Skin epidermis (tissue), 12 donors: ENCODE measurements around the gene RBCK1.
"Not testable (repeated sequence)": the region's sequence is repeated elsewhere in the genome, so short reads cannot be mapped to it uniquely, and the experiment has no call there.

Source experiments
- H3K27ac ChIP-seq, 21 experiments: fragments of 200-600 bp; sonication (generic) in 11 of 21; one replicate each; pipeline ENCODE4 v1.5.0; 2020; ENCODE audit warnings: mild to moderate bottlenecking in 3 of 21, inconsistent platforms in 2 of 21, moderate library complexity in 2 of 21
- H3K4me3 ChIP-seq, 7 experiments: fragments of 200-600 bp; sonication (generic) in 2 of 7; one replicate each; pipeline ENCODE4 v1.5.0; 2020; ENCODE audit warnings: inconsistent platforms in 2 of 7, mild to moderate bottlenecking in 2 of 7, moderate library complexity in 1 of 7

The RBCK1 gene

DNA sequence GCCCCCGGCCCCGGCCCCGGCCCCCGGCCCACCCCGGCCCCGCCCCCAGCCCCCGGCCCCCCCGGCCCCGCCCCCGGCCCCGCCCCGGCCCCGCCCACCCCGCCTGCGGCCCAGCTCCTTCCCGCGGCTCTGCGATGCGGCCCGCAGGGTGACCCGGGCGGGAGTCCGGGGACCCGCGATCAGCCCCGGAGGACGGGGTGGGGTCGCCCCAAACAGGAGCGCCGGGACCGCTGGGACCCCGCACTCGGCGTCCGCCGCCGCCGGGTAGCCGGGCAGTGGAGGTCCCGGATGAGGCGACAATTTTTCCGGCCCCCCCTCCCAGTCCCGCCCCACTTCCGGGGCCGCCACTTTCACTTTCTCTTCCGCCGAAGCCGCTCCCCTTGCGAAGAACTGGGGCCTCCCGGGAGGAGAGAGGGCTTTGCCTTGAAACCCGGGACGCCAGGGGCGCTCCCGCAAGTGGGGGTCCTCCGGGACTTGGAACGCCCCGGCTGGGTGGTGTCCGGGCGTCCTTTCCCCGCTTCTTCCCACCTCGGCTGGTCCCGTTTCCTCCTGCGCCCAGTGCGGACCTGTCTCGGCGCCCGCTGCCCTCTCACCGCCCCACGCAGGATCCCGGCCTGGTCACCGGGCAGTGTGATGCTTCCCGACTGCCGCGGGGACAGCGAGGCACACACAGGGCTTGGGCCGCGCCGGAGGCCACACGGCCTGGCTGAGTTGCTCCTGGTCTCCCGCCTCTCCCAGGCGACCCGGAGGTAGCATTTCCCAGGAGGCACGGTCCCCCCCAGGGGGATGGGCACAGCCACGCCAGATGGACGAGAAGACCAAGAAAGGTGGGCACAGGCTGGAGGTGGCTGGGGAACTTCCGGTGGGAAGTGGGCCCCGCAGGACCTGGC lies at the start of gene RBCK1:
TSS of gene RBCK1 (plus strand) at position 347 of the 890 bp plus-strand sequence. CDS start at position 806, 459 bp downstream.
- peak within 1 kb of the TSS; percentile 53 to 99 (median 96) for H3K27ac ChIP-seq
- peak within 1 kb of the TSS; percentile 73 to 99 (median 96) for H3K4me3 ChIP-seq

DNA sequence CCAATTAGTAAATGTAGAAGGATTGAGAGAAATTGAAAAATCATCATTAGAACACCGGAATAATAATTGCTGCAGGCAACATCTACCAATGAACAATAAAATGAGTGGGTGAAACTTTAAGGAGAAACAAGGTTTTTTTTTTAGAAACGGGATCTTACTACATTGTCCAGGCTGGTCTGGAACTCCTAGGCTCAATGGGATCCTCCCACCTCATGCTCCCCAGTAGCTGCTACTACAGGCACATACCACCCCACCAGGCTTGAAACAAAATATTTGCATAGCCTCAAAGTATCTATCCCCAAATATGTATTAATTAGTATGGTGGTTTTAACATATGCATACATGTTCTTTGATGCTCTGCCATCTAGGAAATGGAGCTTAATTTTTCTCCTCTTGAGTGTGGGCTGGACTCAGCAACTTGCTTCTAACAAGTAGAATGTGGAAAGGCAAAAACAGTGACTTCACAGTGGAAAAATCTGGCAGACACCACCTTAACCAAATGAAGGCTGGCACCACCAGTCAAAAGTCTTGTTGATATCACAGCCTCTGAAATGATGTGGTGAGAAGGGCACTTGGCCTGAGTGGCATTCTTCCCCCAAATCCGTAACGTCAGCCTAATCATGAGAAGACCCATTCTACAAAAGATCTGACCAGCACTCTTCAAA lies 49.1 kb upstream of the RBCK1 start:
- Histone ChIP-seq H3K27ac (peak overlapping the region in 2 of 21 experiments; percentile 7 to 14), H3K4me3 (no peak overlapping the region)

DNA sequence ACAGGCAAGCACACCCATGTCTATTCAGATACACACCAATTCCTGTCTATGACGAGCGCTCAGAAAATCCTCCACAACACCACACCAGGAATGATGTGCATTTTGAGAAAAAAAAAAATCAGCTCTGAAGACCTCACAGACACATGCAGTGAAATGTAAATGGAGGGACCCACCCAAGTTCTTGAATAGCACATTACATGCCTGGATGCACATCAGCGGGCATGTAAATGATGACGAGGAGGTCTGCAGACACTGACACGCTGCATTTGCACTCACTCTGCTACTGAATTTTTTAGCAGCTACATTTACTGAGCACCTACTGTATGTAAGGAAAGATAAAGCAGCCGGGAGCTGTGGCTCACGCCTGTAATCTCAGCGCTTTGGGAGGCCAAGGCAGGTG lies 46.5 kb upstream of the RBCK1 start:
- no peak overlapping the region for H3K4me3 ChIP-seq
- H3K27ac ChIP-seq: peak overlapping the region in 1 of 21 experiments; percentile 11

DNA sequence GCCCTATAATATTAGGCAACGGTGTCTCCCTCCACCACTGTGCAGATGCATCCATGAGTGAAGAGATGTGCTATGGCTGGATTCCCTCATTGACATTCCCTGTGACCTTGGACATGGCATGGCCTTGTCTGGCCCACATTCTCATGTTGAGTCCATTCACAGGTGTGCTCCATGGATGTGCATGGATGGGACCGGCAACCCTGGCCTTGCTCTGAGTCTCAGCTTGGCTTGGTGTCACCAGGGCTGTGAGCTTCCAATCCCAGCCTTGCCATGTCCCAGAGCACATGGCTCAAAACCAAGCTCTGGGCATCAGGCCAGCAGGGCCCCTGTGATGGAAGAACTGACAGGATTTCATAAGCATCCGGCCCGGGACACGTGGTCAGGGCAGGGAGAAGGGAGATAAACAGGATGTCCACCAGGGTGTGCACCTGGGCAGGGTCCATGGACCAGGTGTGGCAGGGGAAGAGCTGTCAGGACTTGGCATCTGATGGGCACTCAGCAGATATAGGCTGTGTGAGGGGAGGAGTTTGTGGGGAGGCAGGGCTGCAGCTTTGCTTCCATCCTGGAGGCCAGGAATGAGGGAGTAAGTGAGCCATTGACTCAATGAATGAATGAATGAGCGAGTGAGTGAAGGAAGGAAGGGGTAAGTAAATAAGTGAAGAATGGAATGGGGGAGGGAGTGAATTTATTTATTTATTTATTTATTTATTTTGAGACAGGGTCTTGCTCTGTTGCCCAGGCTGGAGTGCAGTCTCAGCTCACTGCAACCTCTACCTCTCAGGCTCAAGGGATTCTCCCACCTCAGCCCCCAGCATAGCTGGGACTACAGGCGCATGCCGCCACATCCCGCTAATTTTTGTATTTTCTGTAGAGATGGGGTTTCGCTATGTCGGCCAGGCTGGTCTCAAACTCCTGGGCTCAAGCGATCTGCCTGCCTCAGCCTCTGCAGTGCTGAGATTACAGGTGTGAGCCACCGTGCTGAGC lies 45.5 kb upstream of the RBCK1 start:
- Histone ChIP-seq H3K27ac (peak overlapping the region in 2 of 21 experiments; percentile 1 to 2), H3K4me3 (no peak overlapping the region)

DNA sequence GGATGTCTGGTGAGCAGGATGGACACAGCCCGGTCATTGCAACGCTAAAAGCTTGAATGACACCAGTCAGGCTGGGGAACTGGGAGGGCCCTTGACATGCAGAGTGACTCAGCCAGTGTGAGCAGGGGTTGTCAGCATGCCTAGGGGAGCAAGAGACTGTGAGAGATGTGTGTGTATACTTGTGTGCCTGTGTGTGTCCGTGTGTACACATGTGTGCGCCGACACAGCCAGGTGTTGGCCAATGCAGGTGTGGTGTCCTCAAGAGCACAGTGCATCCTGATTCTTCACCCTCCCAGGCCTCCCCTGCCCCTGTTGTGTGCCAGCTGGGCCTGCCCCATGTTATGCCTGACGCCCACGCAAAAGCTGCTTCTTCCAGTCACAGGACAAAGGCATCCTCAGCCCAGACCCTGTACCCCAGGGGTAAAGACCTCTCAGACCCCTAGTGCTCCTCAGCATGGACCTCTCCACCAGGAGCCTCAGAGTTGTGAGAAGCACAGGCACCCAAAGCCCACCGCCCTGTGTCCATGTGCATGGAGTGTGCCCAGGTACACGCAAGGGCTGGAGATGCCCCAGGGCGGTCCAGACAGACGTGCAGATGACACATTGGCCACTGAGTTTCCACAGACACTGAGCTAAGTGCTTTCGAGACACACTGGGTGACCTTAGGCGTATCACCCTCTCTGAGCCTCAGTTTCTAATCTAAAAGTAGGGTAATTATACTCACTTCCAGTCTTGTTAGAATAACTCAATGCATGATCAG lies 44.6 kb upstream of the RBCK1 start:
- H3K4me3 ChIP-seq: no peak overlapping the region

DNA sequence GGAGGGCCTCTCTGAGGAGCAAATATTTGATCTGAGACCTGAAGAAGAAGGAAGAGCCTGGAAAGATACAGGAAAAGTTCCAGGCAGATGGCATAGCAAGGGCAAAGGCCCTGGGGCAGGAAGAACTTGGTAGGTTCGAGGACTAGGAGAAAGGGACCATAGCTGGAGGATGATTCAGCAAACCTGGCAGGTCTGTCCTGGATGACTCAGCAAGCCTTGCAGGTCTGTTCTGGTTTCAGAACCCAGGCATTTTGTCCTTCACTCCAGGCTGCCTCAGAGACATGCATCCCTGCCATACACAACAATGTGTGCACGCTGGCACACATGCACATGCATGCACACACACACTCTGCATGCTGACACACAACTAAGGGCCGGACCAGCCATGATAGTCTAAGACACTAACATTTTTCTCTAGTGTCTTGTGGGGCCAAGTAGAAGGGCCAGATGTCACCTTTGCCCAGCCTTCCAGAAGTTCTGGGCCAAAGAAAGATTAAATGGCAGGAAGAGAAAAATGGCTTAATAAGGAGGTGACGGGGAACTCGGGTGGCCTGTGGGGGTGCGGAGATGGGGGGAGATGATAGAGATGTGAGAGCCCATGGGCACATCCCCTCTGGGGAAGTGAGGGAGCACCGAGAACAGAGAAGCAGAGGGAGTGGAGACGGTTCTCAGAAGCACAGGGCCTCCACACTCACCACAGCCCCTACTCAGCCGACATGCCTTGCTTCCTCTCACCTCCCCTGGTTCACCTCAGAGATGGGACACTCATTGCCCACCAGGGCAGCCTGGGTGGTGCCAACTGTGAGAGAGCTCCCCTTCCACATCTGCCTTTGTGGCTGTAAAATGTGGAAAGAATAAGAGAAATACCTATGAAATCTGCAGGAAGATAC lies 42.9 kb upstream of the RBCK1 start:
- Histone ChIP-seq H3K4me3 (no peak overlapping the region), H3K27ac (peak overlapping the region in 8 of 21 experiments; percentile 11 to 69 (median 38))

More for the DNA sequence above, 44.6 kb upstream of the RBCK1 start:
- H3K27ac ChIP-seq: peak overlapping the region in 2 of 21 experiments; percentile 1 to 6

DNA sequence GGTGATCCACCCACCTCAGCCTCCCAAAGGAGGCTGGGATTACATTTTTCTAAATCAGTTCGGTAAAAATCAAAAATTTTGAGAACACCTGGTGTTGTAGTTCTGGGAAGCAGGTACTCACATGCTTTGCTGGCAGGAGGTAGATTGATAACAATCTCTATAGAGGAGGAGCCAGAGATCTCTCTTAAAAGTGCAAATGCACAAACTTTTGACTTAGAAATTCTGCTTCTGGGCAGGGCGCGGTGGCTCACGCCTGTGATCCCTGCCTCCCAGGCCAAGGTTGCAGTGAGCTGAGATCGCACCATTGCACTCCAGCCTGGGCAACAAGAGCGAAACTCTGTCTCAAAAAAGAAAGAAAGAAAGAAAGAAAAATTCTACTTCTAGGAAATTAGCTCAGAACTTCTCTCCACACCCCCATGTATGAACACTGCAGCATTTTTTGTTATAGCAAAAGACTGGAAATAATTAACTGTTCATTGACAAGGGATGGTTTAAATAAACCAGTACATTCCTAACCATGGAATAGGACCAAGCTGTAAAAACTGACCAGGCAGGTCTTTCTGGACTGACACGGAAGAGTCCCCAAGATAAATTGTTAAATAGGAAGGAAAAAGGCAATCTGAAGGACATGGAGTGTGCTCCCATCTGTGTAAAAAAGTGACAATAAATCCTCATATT lies 41.9 kb upstream of the RBCK1 start:
- H3K27ac ChIP-seq: peak overlapping the region in 9 of 21 experiments; percentile 8 to 69 (median 34)
- H3K4me3 ChIP-seq: no peak overlapping the region

DNA sequence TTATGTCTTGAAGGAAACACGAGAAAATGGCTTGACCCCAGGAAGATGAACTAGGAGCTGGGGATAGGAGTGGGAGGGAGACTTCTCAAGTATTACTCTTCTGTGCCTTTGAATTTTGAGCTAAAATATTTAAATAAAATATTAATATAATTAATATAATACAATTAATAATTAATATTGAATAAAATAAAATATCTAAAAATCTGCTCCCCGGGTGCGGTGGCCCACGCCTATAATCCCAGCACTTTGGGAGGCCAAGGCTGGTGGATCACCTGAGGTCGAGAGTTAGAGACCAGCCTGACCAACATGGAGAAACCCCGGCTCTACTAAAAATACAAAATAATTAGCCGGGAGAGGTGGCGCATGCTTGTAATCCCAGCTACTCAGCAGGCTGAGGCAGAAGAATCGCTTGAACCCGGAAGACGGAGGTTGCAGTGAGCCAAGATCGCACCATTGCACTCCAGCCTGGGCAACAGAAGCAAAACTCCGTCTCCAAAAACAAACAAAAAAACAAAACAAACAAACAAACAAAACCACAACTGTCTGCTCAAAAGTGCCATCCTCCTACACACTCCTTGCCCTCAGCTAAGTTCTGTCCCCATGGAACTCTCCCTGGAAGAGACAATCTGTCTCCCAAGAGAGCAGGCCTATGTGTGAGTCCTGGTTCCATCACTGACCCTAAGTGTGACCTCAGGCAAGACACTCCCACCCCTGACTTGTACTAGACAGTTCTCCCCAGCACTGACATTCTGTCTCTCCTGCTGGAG lies 41.2 kb upstream of the RBCK1 start:
- Histone ChIP-seq H3K4me3 (no peak overlapping the region), H3K27ac (peak overlapping the region in 8 of 21 experiments; percentile 8 to 69 (median 25))

DNA sequence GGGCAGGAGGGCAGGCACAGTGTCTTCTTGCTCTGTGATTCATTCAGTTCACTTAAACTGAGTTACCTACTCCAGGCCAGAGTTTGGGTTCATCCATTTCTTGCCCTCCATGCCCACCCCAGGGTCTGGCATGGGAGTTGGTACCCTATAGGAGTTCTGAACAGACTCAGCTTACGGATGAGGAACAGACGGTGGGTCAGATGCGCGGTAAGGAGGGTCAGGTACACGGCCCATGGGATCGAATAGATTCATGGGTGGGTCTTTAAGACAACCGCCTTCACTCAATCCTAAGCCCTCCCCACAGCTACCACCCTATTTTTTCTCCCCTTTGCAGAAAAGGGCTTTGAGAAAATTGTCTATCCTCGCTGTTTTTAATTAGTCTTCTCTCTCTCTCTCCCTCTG lies 40.6 kb upstream of the RBCK1 start:
- Histone ChIP-seq H3K27ac (peak overlapping the region in 1 of 21 experiments; percentile 31), H3K4me3 (no peak overlapping the region)

DNA sequence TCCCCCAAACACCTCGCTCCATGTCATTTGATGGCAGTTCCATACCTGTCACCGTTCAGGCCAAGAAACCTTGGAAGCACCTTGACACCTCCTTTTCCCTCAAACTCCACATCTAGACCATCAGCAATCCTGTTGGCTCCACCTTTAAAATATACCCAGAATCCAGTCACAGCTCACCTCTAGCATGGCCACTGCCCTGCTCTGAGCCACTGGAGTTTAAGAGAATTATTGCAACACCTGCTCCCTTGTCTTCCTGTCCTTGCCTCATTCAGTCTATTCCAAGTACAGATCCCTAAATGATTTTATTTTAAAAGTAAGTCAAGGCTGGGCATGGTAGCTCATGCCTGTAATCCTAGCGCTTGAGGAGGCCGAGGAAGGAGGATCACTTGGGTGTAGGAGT lies 39.2 kb upstream of the RBCK1 start:
- Histone ChIP-seq H3K27ac (no peak overlapping the region), H3K4me3 (no peak overlapping the region)

DNA sequence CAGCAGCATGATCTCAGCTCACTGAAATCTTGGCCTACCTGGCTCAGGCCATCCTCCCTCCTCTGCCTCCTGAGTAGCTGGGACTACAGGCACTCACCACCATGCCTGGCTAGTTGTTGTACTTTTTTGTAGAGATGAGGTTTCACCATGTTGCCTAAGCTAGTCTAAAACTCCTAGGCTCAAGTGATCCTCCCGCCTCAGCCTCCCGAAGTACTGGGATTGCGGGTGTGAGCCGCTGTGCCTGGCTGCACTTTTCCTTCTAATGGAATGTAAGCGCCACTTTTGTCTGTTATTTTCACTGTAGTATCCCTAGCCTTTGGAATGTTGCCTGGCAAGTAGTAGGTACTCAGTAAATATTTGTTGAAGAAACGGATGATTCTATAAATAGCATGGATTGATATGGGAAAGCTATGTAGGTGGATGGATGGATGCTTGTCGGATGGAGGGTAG lies 37.9 kb upstream of the RBCK1 start:
- Histone ChIP-seq H3K27ac (peak overlapping the region in 1 of 21 experiments; percentile 7), H3K4me3 (no peak overlapping the region)

DNA sequence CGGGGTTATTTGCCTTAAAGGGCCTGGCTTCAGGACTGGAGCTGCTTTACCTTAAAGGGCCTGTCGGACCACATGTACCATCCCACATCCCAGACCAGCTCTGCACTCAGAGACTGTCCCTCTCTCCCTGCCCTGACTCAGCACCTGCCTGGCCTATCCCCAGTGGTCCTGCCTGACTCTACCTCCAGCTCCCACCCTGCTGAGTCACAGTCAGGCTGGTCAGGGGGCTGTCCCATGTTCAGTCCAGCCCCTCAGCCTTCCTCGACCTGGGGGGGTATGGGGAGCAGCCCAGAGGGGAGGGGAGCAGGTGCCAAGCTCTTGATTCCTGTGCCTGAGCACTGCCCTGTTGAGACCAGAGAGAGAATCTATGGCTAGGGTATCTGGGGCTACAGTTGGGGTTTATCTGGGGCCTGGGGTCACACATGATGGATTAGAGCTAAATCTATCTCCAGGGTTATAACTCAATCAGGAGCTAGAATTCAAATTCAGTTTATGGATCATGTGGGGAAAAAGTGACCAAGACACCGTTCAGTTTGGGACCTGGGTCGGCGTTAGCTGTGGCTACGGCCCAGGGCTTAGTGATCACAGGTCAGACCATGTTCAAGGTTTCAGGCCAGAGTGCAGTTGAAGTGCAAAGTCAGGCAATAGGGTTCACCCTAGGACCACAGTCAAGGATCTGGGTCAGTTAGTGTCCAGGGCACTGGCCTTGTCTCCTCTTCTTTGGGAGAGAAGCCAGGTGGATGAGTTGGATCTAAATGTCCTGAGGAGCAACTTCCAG lies 36.9 kb upstream of the RBCK1 start:
- peak overlapping the region in 11 of 21 experiments; percentile 4 to 75 (median 33) for H3K27ac ChIP-seq
- H3K4me3 ChIP-seq: no peak overlapping the region

DNA sequence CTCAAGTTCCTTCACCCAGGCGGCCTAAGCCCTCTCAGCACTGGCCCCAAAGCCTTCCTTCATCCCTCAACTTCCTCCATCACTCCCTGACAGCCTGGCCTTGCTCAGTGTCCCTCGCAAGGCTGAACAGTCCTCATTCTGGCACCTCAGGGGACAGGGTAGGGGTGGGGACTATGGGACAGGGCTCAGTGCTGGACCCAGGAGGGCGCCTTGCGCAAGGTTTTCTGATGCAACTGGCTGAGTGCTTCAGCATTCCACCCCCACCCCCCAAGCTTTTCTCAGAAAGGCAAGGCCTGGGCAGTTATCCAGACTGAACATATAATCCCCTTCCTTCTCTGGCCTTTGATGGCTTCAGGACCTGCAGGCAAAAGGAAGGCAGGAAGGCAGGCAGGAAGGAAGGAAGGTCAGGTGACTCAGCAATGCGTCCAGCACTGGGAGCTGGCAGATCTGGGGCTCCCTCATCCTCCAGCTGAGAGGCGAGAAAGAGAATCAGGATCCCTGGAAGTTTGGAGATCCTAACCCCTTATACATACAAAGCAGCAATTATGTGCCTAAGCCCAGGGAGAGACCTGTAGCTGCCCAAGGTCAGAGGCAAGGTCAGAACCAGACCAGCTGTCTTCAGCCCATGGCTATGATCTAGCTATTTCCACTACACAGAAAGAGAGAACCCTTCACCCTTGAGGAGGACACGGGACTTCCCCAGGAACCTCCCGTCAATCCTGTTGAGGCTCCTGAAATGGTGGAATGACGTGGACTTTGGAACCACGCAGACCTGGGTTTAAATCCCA lies 36.1 kb upstream of the RBCK1 start:
- Histone ChIP-seq H3K4me3 (no peak overlapping the region), H3K27ac (peak overlapping the region in 13 of 21 experiments; percentile 5 to 75 (median 33))

DNA sequence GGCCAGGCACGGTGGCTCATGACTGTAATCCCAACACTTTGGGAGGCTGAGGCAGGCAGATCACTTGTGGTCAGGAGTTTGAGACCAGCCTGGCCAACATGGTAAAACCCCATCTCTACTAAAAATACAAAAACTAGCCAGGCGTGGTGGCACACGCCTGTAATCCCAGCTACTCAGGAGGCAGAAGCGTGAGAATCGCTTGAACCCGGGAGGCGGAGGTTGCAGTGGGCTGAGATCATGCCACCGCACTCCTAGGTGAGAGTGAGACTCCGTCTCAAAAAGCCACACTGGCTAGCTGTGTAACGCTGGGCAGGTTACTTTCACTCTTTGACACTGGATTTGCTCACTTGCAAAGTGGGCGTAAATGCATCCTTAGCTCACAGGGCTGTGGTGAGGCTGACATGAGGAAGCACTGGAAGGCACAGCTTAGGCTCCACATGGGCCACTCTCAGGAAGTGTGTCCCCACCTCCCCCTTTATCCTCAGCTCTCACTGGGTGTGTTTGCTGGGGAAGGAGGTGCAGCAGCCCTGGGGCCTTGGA lies 35.5 kb upstream of the RBCK1 start:
- peak overlapping the region in 10 of 21 experiments; percentile 5 to 75 (median 31) for H3K27ac ChIP-seq
- H3K4me3 ChIP-seq: not testable (repeated sequence)
